Measurements from ENCODE around the gene NEURL3. TPM values are rescaled to one million over a fixed set of nuclear protein-coding genes. Genes with fewer than 3 reads are reported as not detected.
"Not testable (repeated sequence)": the region's sequence is repeated elsewhere in the genome, so short reads cannot be mapped to it uniquely, and the experiment has no call there.

The NEURL3 gene
- total RNA-seq (6.2 and 8.1 TPM in 2 replicates), polyA plus RNA-seq (1.8 and 10.5 TPM in 2 replicates)

GRCh38 chr2:96505231-96505889, at the start of gene NEURL3:
Gene NEURL3, minus strand, starts transcription at chr2:96505357. Its CDS starts 71 bp downstream, at chr2:96505286.
- Histone ChIP-seq H3K9me3 (ENCODE audit: low read depth) (no peaks in the 10 kb centered on the region), H3K36me3 (replicated peaks; ENCODE audit: insufficient read depth, low read depth) (no peaks in the 10 kb centered on the region), H3K4me2 (peak within 1 kb of the TSS; percentile 40), H4K20me1 (ENCODE audit: insufficient read depth, poor library complexity, severe bottlenecking) (no peaks in the 10 kb centered on the region), H3K9me2 (replicated peaks; ENCODE audit: insufficient read depth) (no peaks in the 10 kb centered on the region), H3K4me3 (no peak within 1 kb of the TSS), H3K27ac (peak within 1 kb of the TSS; percentile 88), H2AFZ (no peak within 1 kb of the TSS), H3K79me2 (no peaks in the 10 kb centered on the region), H3K27me3 (no peaks in the 10 kb centered on the region), H3K4me1 (ENCODE audit: insufficient read depth) (peaks cover 18% of the 10 kb centered on the region)
- WGBS (ENCODE audit: low lambda C conversion rate, missing lambda C conversion rate), result 35% methylated on average over 9 of the region's 9 CpGs
- TF ChIP-seq CTCF (IDR thresholded peaks at IDR 0.05; ENCODE audit: poor library complexity) (no peak), EZH2 (IDR thresholded peaks at IDR 0.05; ENCODE audit: borderline replicate concordance) (no peak), EZH2phosphoT487 (IDR thresholded peaks at IDR 0.05; ENCODE audit: low read depth, severe bottlenecking, unreplicated experiment) (no peak)
- peak; percentile 82 for DNase-seq (ENCODE audit: low spot score)

DNA sequence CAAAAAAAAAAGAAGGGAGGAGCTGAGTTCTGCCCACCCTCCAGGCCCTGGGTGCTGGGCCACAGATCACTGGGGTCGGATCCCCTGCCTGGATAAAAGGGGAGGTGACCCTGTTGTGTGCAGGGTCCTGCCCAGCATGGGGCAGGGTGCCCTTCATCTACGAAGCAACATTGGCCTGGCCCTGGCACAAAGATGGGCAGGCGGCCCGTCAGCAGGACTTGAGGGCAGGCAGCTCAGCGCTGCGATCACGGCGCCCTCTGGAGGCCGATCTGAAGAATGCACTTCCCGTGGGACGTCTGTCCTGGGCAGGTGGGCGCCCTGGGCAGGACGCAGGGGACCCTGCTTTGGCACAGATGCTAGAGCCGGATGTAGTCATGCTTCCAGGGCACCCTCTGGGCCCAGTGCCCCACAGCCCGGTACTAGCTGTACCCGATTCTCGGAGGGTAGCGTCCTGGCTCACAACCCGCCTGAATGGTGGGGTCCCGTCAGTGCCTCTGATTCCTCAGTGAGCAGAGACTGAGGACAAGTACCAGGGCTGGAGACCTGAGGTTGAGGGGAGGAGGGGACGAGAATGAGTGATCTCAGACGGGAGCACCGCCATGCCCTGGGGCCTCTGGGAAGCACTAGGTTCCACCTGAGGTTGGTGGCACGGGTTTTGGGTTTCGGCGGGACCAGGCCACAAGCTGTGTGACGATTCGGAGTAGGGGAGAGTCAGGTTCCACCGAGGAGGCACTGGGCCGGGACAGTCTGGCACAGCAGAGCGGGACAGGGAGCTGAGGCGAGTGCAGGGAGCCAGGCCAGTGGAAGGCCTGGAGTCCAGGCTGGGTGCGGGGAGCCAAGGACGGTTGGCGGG, 49.4 kb upstream of the NEURL3 start:
- Histone ChIP-seq H3K36me3 (replicated peaks; ENCODE audit: insufficient read depth, low read depth) (no peaks in the 10 kb centered on the region), H3K9me3 (ENCODE audit: low read depth) (no peaks in the 10 kb centered on the region), H3K4me3 (no peak overlapping the region), H2AFZ (no peak overlapping the region), H3K79me2 (no peaks in the 10 kb centered on the region), H3K4me2 (peak overlapping the region; percentile 65), H3K9me2 (replicated peaks; ENCODE audit: insufficient read depth) (no peaks in the 10 kb centered on the region), H4K20me1 (ENCODE audit: insufficient read depth, poor library complexity, severe bottlenecking) (no peaks in the 10 kb centered on the region), H3K27ac (no peak overlapping the region), H3K27me3 (no peaks in the 10 kb centered on the region), H3K4me1 (ENCODE audit: insufficient read depth) (no peaks in the 10 kb centered on the region)
- DNase-seq (ENCODE audit: low spot score), result peak; percentile 71
- TF ChIP-seq EZH2phosphoT487 (IDR thresholded peaks at IDR 0.05; ENCODE audit: low read depth, severe bottlenecking, unreplicated experiment) (no peak), CTCF (IDR thresholded peaks at IDR 0.05; ENCODE audit: poor library complexity) (peak; percentile 81)
- 55% methylated on average over 35 of the region's 35 CpGs for WGBS (ENCODE audit: low lambda C conversion rate, missing lambda C conversion rate)

- not testable (repeated sequence) for H2AFZ ChIP-seq; H3K27me3 ChIP-seq; H3K9me2 ChIP-seq (replicated peaks; ENCODE audit: insufficient read depth); H3K36me3 ChIP-seq (replicated peaks; ENCODE audit: insufficient read depth, low read depth); H3K4me1 ChIP-seq (ENCODE audit: insufficient read depth); DNase-seq (ENCODE audit: low spot score); H3K4me3 ChIP-seq; H3K79me2 ChIP-seq; H3K9me3 ChIP-seq (ENCODE audit: low read depth); H4K20me1 ChIP-seq (ENCODE audit: insufficient read depth, poor library complexity, severe bottlenecking); H3K27ac ChIP-seq
- 75% methylated on average over 9 of the region's 9 CpGs for WGBS (ENCODE audit: low lambda C conversion rate, missing lambda C conversion rate)
- peak overlapping the region; percentile 65 for H3K4me2 ChIP-seq
Measured at GRCh38 chr2:96553957-96554292, 48.8 kb upstream of the NEURL3 start.
